ENCODE measurements around the gene IFI30. TPM values are rescaled to one million over a fixed set of nuclear protein-coding genes. Genes with fewer than 3 reads are reported as not detected.

The IFI30 gene
- total RNA-seq, 1 experiment from 2014 or later = 20.2 TPM

Other genes starting within 250 kb of the IFI30 start
- 152 to 159 TPM (median 156 TPM) in 3 replicates for gene CCDC124, start 240.8 kb upstream of the IFI30 start, total RNA-seq (2021)
- gene KCNN1, start 206.7 kb upstream of the IFI30 start, total RNA-seq (2021) = 15.3 to 18.0 TPM (median 17.2 TPM) in 3 replicates
- gene ARRDC2, start 165.6 kb upstream of the IFI30 start, total RNA-seq (2021) = 9.2 to 9.9 TPM (median 9.8 TPM) in 3 replicates
- gene IL12RB1, start 86.9 kb upstream of the IFI30 start, total RNA-seq (2021) = not detected in 3 replicates
- gene MAST3, start 76.0 kb upstream of the IFI30 start, total RNA-seq (2021) = 10.8 to 11.5 TPM (median 11.2 TPM) in 3 replicates
- gene PIK3R2, start 20.6 kb upstream of the IFI30 start, total RNA-seq (2021) = 51.9 to 56.9 TPM (median 53.8 TPM) in 3 replicates
- 26.3 to 29.8 TPM (median 28.0 TPM) in 3 replicates for gene MPV17L2, start 19.4 kb downstream of the IFI30 start, total RNA-seq (2021)
- gene RAB3A, start 30.2 kb downstream of the IFI30 start, total RNA-seq (2021) = 12.2 to 14.7 TPM (median 14.6 TPM) in 3 replicates
- 3.0 to 5.7 TPM (median 3.8 TPM) in 3 replicates for gene PDE4C, start 52.6 kb downstream of the IFI30 start, total RNA-seq (2021)
- 0.46 to 1.0 TPM (median 0.61 TPM) in 3 replicates for gene IQCN, start 100.6 kb downstream of the IFI30 start, total RNA-seq (2021)
- gene JUND, start 107.8 kb downstream of the IFI30 start, total RNA-seq (2021) = 121 to 137 TPM (median 133 TPM) in 3 replicates
- 373 to 434 TPM (median 409 TPM) in 3 replicates for gene LSM4, start 149.3 kb downstream of the IFI30 start, total RNA-seq (2021)
- 39.2 to 68.1 TPM (median 40.8 TPM) in 3 replicates for gene PGPEP1, start 166.8 kb downstream of the IFI30 start, total RNA-seq (2021)
- 18.3 to 27.3 TPM (median 19.1 TPM) in 3 replicates for gene GDF15, start 212.3 kb downstream of the IFI30 start, total RNA-seq (2021)
- 0.07 to 0.31 TPM (median 0.18 TPM) in 3 replicates for gene LRRC25, start 223.8 kb downstream of the IFI30 start, total RNA-seq (2021)
- 44.5 to 51.2 TPM (median 47.4 TPM) in 3 replicates for gene SSBP4, start 245.6 kb downstream of the IFI30 start, total RNA-seq (2021)

Data from WTC11 (cell line).